H1 (cell line): Measurements from ENCODE around the gene DHRS13. TPM values are rescaled to one million over a fixed set of nuclear protein-coding genes. Genes with fewer than 3 reads are reported as not detected.
"Not testable (repeated sequence)": the region's sequence is repeated elsewhere in the genome, so short reads cannot be mapped to it uniquely, and the experiment has no call there.

Experiments
- CTCF ChIA-PET: fragments of 300-600 bp; sonication (Branson Sonifier 250); formaldehyde crosslinking; loops from one replicate; lab custom pipeline; 2021; ENCODE audit not compliant: partially characterized antibody; lab: Charles Lee
- POLR2A ChIA-PET: fragments of 300-600 bp; sonication (Branson Sonifier 250); formaldehyde crosslinking; loops from one replicate; lab custom pipeline; 2021; ENCODE audit warnings: inconsistent platforms; ENCODE audit not compliant: partially characterized antibody; lab: Charles Lee
- DNase-seq, 2 experiments: peaks; one replicate each; pipeline versions ENCODE4 v3.0.0 to v3.0.0-alpha.2; 2010 to 2022; ENCODE audit warnings: low spot score in 2 of 2, low read depth in 1 of 2, mixed read lengths in 1 of 2
- FAIRE-seq: peaks from 2 replicates; lab custom pipeline; 2011; peaks lifted over from hg19 to GRCh38; lab: Jason Lieb, UNC
- H2AFZ ChIP-seq: 2 replicates; pipeline ENCODE4 v1.8.1; 2012; ENCODE audit warnings: low read length, inconsistent platforms
- H2AK5ac ChIP-seq: 2 replicates; pipeline ENCODE4 v1.6.1; 2013; ENCODE audit warnings: low read depth, low read length
- H2BK120ac ChIP-seq: replicated peaks from 2 replicates; pipeline ENCODE3; 2013; ENCODE audit warnings: low read depth, low read length, inconsistent platforms
- H2BK12ac ChIP-seq: 2 replicates; pipeline ENCODE4 v1.6.1; 2013; ENCODE audit warnings: low read depth, low read length
- H2BK15ac ChIP-seq: 2 replicates; pipeline ENCODE4 v1.6.1; 2013; ENCODE audit warnings: low read length
- H2BK20ac ChIP-seq: 2 replicates; pipeline ENCODE4 v1.6.1; 2013; ENCODE audit warnings: low read length
- H2BK5ac ChIP-seq: 2 replicates; pipeline ENCODE4 v1.6.1; 2013; ENCODE audit warnings: low read depth, low read length
- H3K14ac ChIP-seq: 2 replicates; pipeline ENCODE4 v1.6.1; 2013; ENCODE audit warnings: inconsistent platforms; ENCODE audit not compliant: insufficient read length
- H3K18ac ChIP-seq: 2 replicates; pipeline ENCODE4 v1.6.1; 2013; ENCODE audit warnings: low read length; ENCODE audit errors: extremely low read depth
- H3K23ac ChIP-seq: 2 replicates; pipeline ENCODE4 v1.6.1; 2013; ENCODE audit warnings: inconsistent platforms; ENCODE audit not compliant: insufficient read length
- H3K23me2 ChIP-seq: 2 replicates; pipeline ENCODE4 v1.6.1; 2013; ENCODE audit warnings: low read depth, low read length
- H3K27ac ChIP-seq: 2 replicates; pipeline ENCODE4 v1.6.1; 2011; ENCODE audit warnings: low read depth, low read length, inconsistent platforms
- H3K27me3 ChIP-seq, 4 experiments: replicated peaks in 1 of 4; 1 replicate in 1 of 4; 2 replicates in 3 of 4; pipeline versions ENCODE4 v1.6.1 to v1.8.1; 2011 to 2013; ENCODE audit warnings: low read length in 3 of 4, mild to moderate bottlenecking in 3 of 4, inconsistent platforms in 2 of 4, mixed read lengths in 2 of 4, moderate library complexity in 1 of 4; ENCODE audit not compliant: control insufficient read depth in 3 of 4, insufficient read depth in 3 of 4; ENCODE audit errors: extremely low read depth in 1 of 4
- H3K36me3 ChIP-seq, 4 experiments: 2 replicates each; pipeline versions ENCODE4 v1.6.1 to v1.8.1; 2011 to 2013; ENCODE audit warnings: mild to moderate bottlenecking in 4 of 4, low read length in 3 of 4, moderate library complexity in 2 of 4, control low read depth in 1 of 4, inconsistent platforms in 1 of 4; ENCODE audit not compliant: insufficient read depth in 4 of 4, control insufficient read depth in 2 of 4
- H3K4ac ChIP-seq: replicated peaks from 2 replicates; pipeline ENCODE3; 2013; ENCODE audit warnings: low read length, low read depth, mixed read lengths, inconsistent platforms; ENCODE audit not compliant: insufficient read length
- H3K4me1 ChIP-seq, 4 experiments: replicated peaks in 1 of 4; 1 replicate in 1 of 4; 2 replicates in 3 of 4; pipeline versions ENCODE4 v1.6.1 to v1.8.1; 2011 to 2013; ENCODE audit warnings: low read length in 3 of 4, inconsistent platforms in 2 of 4, mixed read lengths in 1 of 4; ENCODE audit not compliant: insufficient read depth in 4 of 4, control insufficient read depth in 3 of 4
- H3K4me2 ChIP-seq, 2 experiments: 2 replicates each; pipeline versions ENCODE4 v1.6.1 to v1.8.1; 2011 to 2013; ENCODE audit warnings: low read depth in 2 of 2, low read length in 2 of 2, control low read depth in 1 of 2, inconsistent platforms in 1 of 2, mild to moderate bottlenecking in 1 of 2; ENCODE audit not compliant: insufficient read depth in 1 of 2
- H3K4me3 ChIP-seq, 4 experiments: fragments of 200-600, 300-600 bp in 1 of 4; sonication (generic), shearing (Covaris generic), sonication (Bioruptor Twin) in 1 of 4; 2 replicates each; pipeline versions ENCODE4 v1.5.1 to v1.8.1; 2011 to 2016; ENCODE audit warnings: low read length in 4 of 4, low read depth in 3 of 4, control low read depth in 2 of 4, inconsistent platforms in 2 of 4, mild to moderate bottlenecking in 2 of 4, mixed read lengths in 1 of 4, moderate library complexity in 1 of 4; ENCODE audit not compliant: insufficient read depth in 2 of 4; ENCODE audit errors: extremely low read depth in 1 of 4
- H3K56ac ChIP-seq: replicated peaks from 2 replicates; pipeline ENCODE3; 2013; ENCODE audit warnings: low read depth, mild to moderate bottlenecking, mixed read lengths, low read length, inconsistent platforms; ENCODE audit not compliant: insufficient read length
- H3K79me1 ChIP-seq: 2 replicates; pipeline ENCODE4 v1.6.1; 2013; ENCODE audit warnings: low read depth, low read length, control low read depth
- H3K79me2 ChIP-seq, 2 experiments: 2 replicates each; pipeline versions ENCODE4 v1.6.1 to v1.8.1; 2012 to 2013; ENCODE audit warnings: low read length in 2 of 2, mild to moderate bottlenecking in 2 of 2, inconsistent platforms in 1 of 2; ENCODE audit not compliant: insufficient read depth in 2 of 2, control insufficient read depth in 1 of 2
- H3K9ac ChIP-seq, 4 experiments: replicated peaks in 1 of 4; 1 replicate in 1 of 4; 2 replicates in 3 of 4; pipeline versions ENCODE4 v1.6.1 to v1.8.1; 2011 to 2013; ENCODE audit warnings: low read depth in 3 of 4, low read length in 3 of 4, control low read depth in 2 of 4, mild to moderate bottlenecking in 2 of 4, moderate library complexity in 2 of 4, inconsistent platforms in 1 of 4; ENCODE audit errors: extremely low read depth in 1 of 4
- H3K9me3 ChIP-seq, 2 experiments: 2 replicates each; pipeline versions ENCODE4 v1.6.1 to v1.8.1; 2012 to 2013; ENCODE audit warnings: mild to moderate bottlenecking in 2 of 2, moderate library complexity in 2 of 2, control low read depth in 1 of 2, inconsistent platforms in 1 of 2, low read depth in 1 of 2, low read length in 1 of 2, mixed read lengths in 1 of 2; ENCODE audit not compliant: insufficient read depth in 2 of 2
- H4K20me1 ChIP-seq, 2 experiments: replicated peaks in 1 of 2; 2 replicates each; pipeline versions ENCODE3 to v1.8.1; 2011 to 2013; ENCODE audit warnings: inconsistent platforms in 2 of 2, low read length in 2 of 2, mild to moderate bottlenecking in 1 of 2; ENCODE audit not compliant: insufficient read depth in 2 of 2, control insufficient read depth in 1 of 2
- H4K5ac ChIP-seq: 2 replicates; pipeline ENCODE4 v1.6.1; 2013; ENCODE audit warnings: low read length, low read depth, mixed read lengths, inconsistent platforms; ENCODE audit not compliant: insufficient read length
- H4K8ac ChIP-seq: 2 replicates; pipeline ENCODE4 v1.8.0; 2013; ENCODE audit warnings: mild to moderate bottlenecking, moderate library complexity, low read length, inconsistent platforms; ENCODE audit not compliant: insufficient read depth; ENCODE audit errors: extremely low read depth
- H4K91ac ChIP-seq: replicated peaks from 2 replicates; pipeline ENCODE3; 2013; ENCODE audit warnings: low read length, mixed read lengths, inconsistent platforms; ENCODE audit not compliant: insufficient read length
- RAD21 ChIP-seq, 2 experiments: IDR thresholded peaks in 1 of 2; conservative IDR thresholded peaks in 1 of 2; 2 replicates each; pipeline ENCODE4 v1.6.1; 2011; ENCODE audit warnings: low read depth in 2 of 2, low read length in 2 of 2, improper control_type of control experiment in 1 of 2, inconsistent platforms in 1 of 2, mild to moderate bottlenecking in 1 of 2, moderate library complexity in 1 of 2
- WGBS, 2 experiments: shearing (Covaris generic) in 1 of 2; methylation state at CpG; one replicate each; pipeline versions ENCODE4 v1.1.6 to v1.1.7; 2013 to 2015; ENCODE audit warnings: low lambda C conversion rate in 2 of 2, mixed read lengths in 2 of 2, inconsistent platforms in 1 of 2, low coverage in 1 of 2, missing lambda C conversion rate in 1 of 2; ENCODE audit not compliant: insufficient replicate concordance in 2 of 2, insufficient coverage in 1 of 2, insufficient read length in 1 of 2; ENCODE audit errors: extremely low coverage in 1 of 2, missing lambda C conversion rate in 1 of 2; 5-methylcytosine and 5-hydroxymethylcytosine counted together
- polyA plus RNA-seq, 7 experiments: library from polyadenylated mRNA; depleted of rRNA in 3 of 7; stranded (reverse) in 5 of 7; unstranded in 2 of 7; fragments of >200 nt in 5 of 7; fragments of 200-250 nt in 2 of 7; gene quantifications; 1 replicate in 5 of 7; 2 replicates in 1 of 7; 4 replicates in 1 of 7; pipeline versions ENCODE4 v1.2.1 to v1.2.3, GENCODE V29; 2011 to 2013; ENCODE audit warnings: missing spikeins in 2 of 7, mixed read lengths in 2 of 7
- total RNA-seq: library from RNA; stranded (reverse); fragmentation: NEBNext Ultra II Directional; extraction: Animal tissue kit (Norgen Biotek cat#: 25700); gene quantifications from 2 replicates; pipeline ENCODE4 v1.2.1, GENCODE V29; 2021
- TF ChIP-seq, protein P1 (sequence below), 3 experiments: IDR thresholded peaks; 1 replicate in 2 of 3; 2 replicates in 1 of 3; pipeline versions ENCODE4 v1.5.1 to v1.6.1; 2011; ENCODE audit warnings: low read length in 3 of 3, mild to moderate bottlenecking in 3 of 3, inconsistent platforms in 2 of 3, low read depth in 1 of 3, moderate library complexity in 1 of 3; ENCODE audit not compliant: insufficient read depth in 1 of 3; ENCODE audit errors: control extremely low read depth in 1 of 3

Gene DHRS13
- total and polyA plus RNA-seq, 2 of the 8 experiments (the other 6 are each of a cell fraction or from before 2014, with no cell fraction given) = 23.7 to 30.0 TPM

DNA sequence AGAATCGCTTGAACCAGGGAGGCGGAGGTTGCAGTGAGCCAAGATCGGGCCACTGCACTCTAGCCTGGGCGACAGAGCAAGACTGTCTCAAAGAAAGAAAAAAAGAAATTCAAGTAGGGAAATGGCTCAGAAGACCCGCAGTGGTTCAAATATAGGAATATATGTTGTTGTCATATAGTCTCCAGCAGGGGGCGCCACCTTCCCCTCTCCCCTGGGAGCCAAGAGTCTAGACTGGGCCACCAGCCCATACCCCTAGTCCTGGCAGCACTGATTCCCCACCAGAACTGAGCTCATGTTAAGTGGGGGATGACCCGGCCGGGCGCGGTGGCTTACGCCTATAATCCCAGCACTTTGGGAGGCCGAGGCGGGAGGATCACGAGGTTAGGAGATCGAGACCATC is 54.2 kb downstream of the DHRS13 start:
- H3K9me3 ChIP-seq, H3K27me3 ChIP-seq, H4K91ac ChIP-seq, H3K23ac ChIP-seq, H3K9ac ChIP-seq, H3K23me2 ChIP-seq, H2BK12ac ChIP-seq, H3K36me3 ChIP-seq, H3K4me3 ChIP-seq, H2AFZ ChIP-seq, H2BK5ac ChIP-seq, H3K27ac ChIP-seq, FAIRE-seq, H3K56ac ChIP-seq, H4K5ac ChIP-seq, H3K79me2 ChIP-seq, H4K20me1 ChIP-seq, H4K8ac ChIP-seq, H2BK15ac ChIP-seq, H3K14ac ChIP-seq, H3K4ac ChIP-seq, H3K4me1 ChIP-seq, H3K79me1 ChIP-seq, H3K18ac ChIP-seq, H3K4me2 ChIP-seq, H2BK20ac ChIP-seq, H2BK120ac ChIP-seq, H2AK5ac ChIP-seq: not testable (repeated sequence)
- DNase-seq = peak in 1 of 2 experiments; percentile 76
- CTCF ChIA-PET = interaction anchor here (0.6 to 5.3 kb wide), 43 partner anchors 9 to 148 kb away, joined by 3 to 34 read pairs (median 5); partner anchors contain the start of genes FLOT2 and NEK8
- POLR2A ChIA-PET = interaction anchor here (0.6 to 1.3 kb wide), 7 partner anchors 14 to 183 kb away, joined by 3 to 4 read pairs (median 3); partner anchors contain the start of gene FLOT2
- WGBS, 2 experiments = 67% methylated on average over 6 of the region's 15 CpGs; no CpG with 5 or more reads in 1 of the 2 experiments
- TF ChIP-seq, protein P1, sequence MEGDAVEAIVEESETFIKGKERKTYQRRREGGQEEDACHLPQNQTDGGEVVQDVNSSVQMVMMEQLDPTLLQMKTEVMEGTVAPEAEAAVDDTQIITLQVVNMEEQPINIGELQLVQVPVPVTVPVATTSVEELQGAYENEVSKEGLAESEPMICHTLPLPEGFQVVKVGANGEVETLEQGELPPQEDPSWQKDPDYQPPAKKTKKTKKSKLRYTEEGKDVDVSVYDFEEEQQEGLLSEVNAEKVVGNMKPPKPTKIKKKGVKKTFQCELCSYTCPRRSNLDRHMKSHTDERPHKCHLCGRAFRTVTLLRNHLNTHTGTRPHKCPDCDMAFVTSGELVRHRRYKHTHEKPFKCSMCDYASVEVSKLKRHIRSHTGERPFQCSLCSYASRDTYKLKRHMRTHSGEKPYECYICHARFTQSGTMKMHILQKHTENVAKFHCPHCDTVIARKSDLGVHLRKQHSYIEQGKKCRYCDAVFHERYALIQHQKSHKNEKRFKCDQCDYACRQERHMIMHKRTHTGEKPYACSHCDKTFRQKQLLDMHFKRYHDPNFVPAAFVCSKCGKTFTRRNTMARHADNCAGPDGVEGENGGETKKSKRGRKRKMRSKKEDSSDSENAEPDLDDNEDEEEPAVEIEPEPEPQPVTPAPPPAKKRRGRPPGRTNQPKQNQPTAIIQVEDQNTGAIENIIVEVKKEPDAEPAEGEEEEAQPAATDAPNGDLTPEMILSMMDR (IDR thresholded peaks at IDR 0.05; ENCODE audit: control extremely low read depth in 1 of 3, insufficient read depth in 1 of 3, low read depth in 1 of 3, low read length in 3 of 3) = peak; percentile 55 to 58 (median 56)
- peak; percentile 28 to 48; a peak in 3 of 4 replicates for TF ChIP-seq RAD21 (IDR thresholded peaks at IDR 0.05 in 1 of 2, conservative IDR thresholded peaks at IDR 0.05 in 1 of 2; ENCODE audit: low read depth in 2 of 2, low read length in 2 of 2)
